ENCODE results near the gene ASB18. TPM values are rescaled to one million over a fixed set of nuclear protein-coding genes. Genes with fewer than 3 reads are reported as not detected.

The ASB18 gene
- total and polyA plus RNA-seq, 2 donors (not counting 3 experiments of a cell fraction or from before 2014, with no cell fraction given), result not detected

DNA sequence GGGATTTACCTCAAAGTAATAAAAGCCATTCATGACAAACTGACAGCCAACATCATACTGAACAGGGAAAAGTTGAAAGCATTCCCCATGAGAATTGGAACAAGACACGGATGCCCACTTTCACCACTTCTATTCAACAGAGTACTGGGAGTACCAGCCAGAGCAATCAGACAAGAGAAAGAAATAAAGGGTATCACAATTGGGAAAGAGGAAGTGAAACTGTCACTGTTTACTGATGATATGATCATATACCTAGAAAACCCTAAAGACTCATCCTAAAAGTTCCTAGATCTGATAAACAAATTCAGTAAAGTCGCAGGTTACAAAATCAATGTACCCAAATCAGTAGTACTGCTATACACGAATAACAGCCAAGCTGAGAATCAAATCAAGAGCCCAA is 17.2 kb upstream of the ASB18 start:
- CTCF ChIA-PET, result interaction anchor here (0.6 kb wide), 1 partner anchor 807 kb away, joined by 3 read pairs; no protein-coding TSS in a partner anchor

DNA sequence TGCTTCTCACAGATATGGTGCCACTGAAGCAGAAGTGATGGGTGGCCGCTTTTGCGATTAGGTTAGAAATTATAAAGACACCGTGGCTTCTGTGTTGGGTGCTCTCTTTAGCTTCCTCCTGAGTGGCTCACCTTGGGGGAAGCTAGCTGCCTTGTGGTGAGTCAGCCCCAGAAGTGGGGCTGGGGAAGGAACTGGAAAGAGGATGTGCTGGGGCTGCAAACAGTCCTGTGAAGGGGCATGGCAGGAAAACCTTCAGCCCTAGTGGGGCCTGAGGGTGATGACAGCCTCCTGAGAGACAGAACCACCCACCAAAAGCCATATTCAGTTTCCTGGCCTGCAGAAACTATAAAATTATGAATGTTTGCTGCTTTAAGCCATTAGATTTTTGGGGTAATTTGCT is 8.9 kb upstream of the ASB18 start:
- Histone ChIP-seq H3K27me3 (ENCODE audit: control insufficient read depth in 2 of 2, insufficient read depth in 2 of 2, low read length in 2 of 2) (no peaks in the 10 kb centered on the region), H3K4me1 (ENCODE audit: control insufficient read depth, extremely low read depth, insufficient read depth, low read length) (no peaks in the 10 kb centered on the region), H3K4me2 (ENCODE audit: insufficient read depth, low read length) (no peak overlapping the region), H3K9me1 (replicated peaks; ENCODE audit: control insufficient read depth, extremely low read depth, insufficient read depth, low read length) (no peaks in the 10 kb centered on the region), H3K79me2 (ENCODE audit: control insufficient read depth, insufficient read depth, low read length) (no peaks in the 10 kb centered on the region), H3K4me3 (replicated peaks in 1 of 3; ENCODE audit: insufficient read depth in 1 of 3, low read depth in 1 of 3, low read length in 3 of 3) (no peak overlapping the region), H3K27ac (ENCODE audit: insufficient read depth, low read depth, low read length) (no peak overlapping the region), H3K9me3 (replicated peaks; ENCODE audit: control insufficient read depth, insufficient read depth, low read length) (no peaks in the 10 kb centered on the region), H2AFZ (ENCODE audit: low read depth, low read length) (no peak overlapping the region), H3K36me3 (ENCODE audit: control insufficient read depth in 2 of 2, extremely low read depth in 1 of 2, insufficient read depth in 2 of 2, low read length in 2 of 2) (no peaks in the 10 kb centered on the region), H3K9ac (replicated peaks; ENCODE audit: extremely low read depth, insufficient read depth, low read length) (no peak overlapping the region), H4K20me1 (replicated peaks; ENCODE audit: control insufficient read depth, extremely low read depth, insufficient read depth, low read length) (no peaks in the 10 kb centered on the region)
- DNase-seq (ENCODE audit: low read depth, low spot score) (no peak), FAIRE-seq (no peak)
- POLR2A ChIA-PET, result no interaction called here
- intact Hi-C loops (cut with micrococcal nuclease), result no loop called here
- TF ChIP-seq EZH2 (IDR thresholded peaks at IDR 0.05; ENCODE audit: borderline replicate concordance, low read depth, low read length, severe bottlenecking), result no peak
- no peak for TF ChIP-seq POLR2A (IDR thresholded peaks at IDR 0.05; ENCODE audit: low read depth, low read length)
- no peak for TF ChIP-seq GATA2 (IDR thresholded peaks at IDR 0.05; ENCODE audit: insufficient read depth, insufficient read length, low read depth, low read length)
- no peak for TF ChIP-seq JUN (IDR thresholded peaks at IDR 0.05; ENCODE audit: borderline replicate concordance, insufficient read depth, insufficient read length, low read depth)
- TF ChIP-seq MYC (IDR thresholded peaks at IDR 0.05; ENCODE audit: low read depth, low read length), result no peak
- TF ChIP-seq, protein P1, sequence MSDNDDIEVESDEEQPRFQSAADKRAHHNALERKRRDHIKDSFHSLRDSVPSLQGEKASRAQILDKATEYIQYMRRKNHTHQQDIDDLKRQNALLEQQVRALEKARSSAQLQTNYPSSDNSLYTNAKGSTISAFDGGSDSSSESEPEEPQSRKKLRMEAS (IDR thresholded peaks at IDR 0.05; ENCODE audit: insufficient read depth, insufficient read length), result no peak
- no peak for TF ChIP-seq POLR2AphosphoS5 (IDR thresholded peaks at IDR 0.05; ENCODE audit: insufficient read depth, low read depth, low read length)
- BruUV-seq (replicated peaks), result no TSS peak
- CTCF ChIA-PET, result no interaction called here
- dilution Hi-C loops (cut with MboI; ENCODE audit: extremely low pct_ligation_motif_present, low sequenced_read_pairs), result no loop called here

More for the DNA sequence above, 17.2 kb upstream of the ASB18 start:
- intact Hi-C loops (cut with micrococcal nuclease), result no loop called here
- DNase-seq (ENCODE audit: low read depth, low spot score), result no peak
- FAIRE-seq, result no peak
- Histone ChIP-seq H4K20me1 (replicated peaks; ENCODE audit: control insufficient read depth, extremely low read depth, insufficient read depth, low read length) (no peaks in the 10 kb centered on the region), H2AFZ (ENCODE audit: low read depth, low read length) (no peak overlapping the region), H3K27ac (ENCODE audit: insufficient read depth, low read depth, low read length) (no peak overlapping the region), H3K79me2 (ENCODE audit: control insufficient read depth, insufficient read depth, low read length) (no peaks in the 10 kb centered on the region), H3K4me3 (replicated peaks in 1 of 3; ENCODE audit: insufficient read depth in 1 of 3, low read depth in 1 of 3, low read length in 3 of 3) (no peak overlapping the region), H3K27me3 (ENCODE audit: control insufficient read depth in 2 of 2, insufficient read depth in 2 of 2, low read length in 2 of 2) (no peaks in the 10 kb centered on the region), H3K4me1 (ENCODE audit: control insufficient read depth, extremely low read depth, insufficient read depth, low read length) (no peaks in the 10 kb centered on the region), H3K4me2 (ENCODE audit: insufficient read depth, low read length) (no peak overlapping the region), H3K9ac (replicated peaks; ENCODE audit: extremely low read depth, insufficient read depth, low read length) (no peak overlapping the region), H3K9me3 (replicated peaks; ENCODE audit: control insufficient read depth, insufficient read depth, low read length) (no peaks in the 10 kb centered on the region), H3K9me1 (replicated peaks; ENCODE audit: control insufficient read depth, extremely low read depth, insufficient read depth, low read length) (no peaks in the 10 kb centered on the region), H3K36me3 (ENCODE audit: control insufficient read depth in 2 of 2, extremely low read depth in 1 of 2, insufficient read depth in 2 of 2, low read length in 2 of 2) (no peaks in the 10 kb centered on the region)
- no peak for TF ChIP-seq GATA2 (IDR thresholded peaks at IDR 0.05; ENCODE audit: insufficient read depth, insufficient read length, low read depth, low read length)
- TF ChIP-seq, protein P1 (IDR thresholded peaks at IDR 0.05; ENCODE audit: insufficient read depth, insufficient read length), result no peak
- no peak for TF ChIP-seq EZH2 (IDR thresholded peaks at IDR 0.05; ENCODE audit: borderline replicate concordance, low read depth, low read length, severe bottlenecking)
- no peak for TF ChIP-seq JUN (IDR thresholded peaks at IDR 0.05; ENCODE audit: borderline replicate concordance, insufficient read depth, insufficient read length, low read depth)
- TF ChIP-seq MYC (IDR thresholded peaks at IDR 0.05; ENCODE audit: low read depth, low read length), result no peak
- TF ChIP-seq FOS (IDR thresholded peaks at IDR 0.05; ENCODE audit: borderline replicate concordance, insufficient read depth, low read length), result no peak
- TF ChIP-seq POLR2A (IDR thresholded peaks at IDR 0.05; ENCODE audit: low read depth, low read length), result no peak
- POLR2A ChIA-PET, result no interaction called here
- dilution Hi-C loops (cut with MboI; ENCODE audit: extremely low pct_ligation_motif_present, low sequenced_read_pairs), result no loop called here
- no TSS peak for BruUV-seq (replicated peaks)

Data from endothelial cell of umbilical vein (primary cell).